Motor neuron (in vitro differentiated cells): ENCODE results near the gene DCAF8L2. TPM values are rescaled to one million over a fixed set of nuclear protein-coding genes. Genes with fewer than 3 reads are reported as not detected.
"Not testable (repeated sequence)": the region's sequence is repeated elsewhere in the genome, so short reads cannot be mapped to it uniquely, and the experiment has no call there.

Source experiments
- ATAC-seq, 8 experiments: fragments of 200-7000 bp; cut with Tn5 transposase; replicated peaks in 6 of 8; 2 replicates each; pipeline ENCODE4 v1.8.0; 2021; ENCODE audit warnings: mild to moderate bottlenecking in 8 of 8, moderate library complexity in 8 of 8
- H3K27ac ChIP-seq, 2 donors: fragments of 250-450 bp; sonication (Bioruptor Pico); 2 replicates each; pipeline ENCODE4 v1.9.0; 2021; ENCODE audit warnings: antibody characterized with exemption in 2 of 2, mild to moderate bottlenecking in 2 of 2, moderate library complexity in 1 of 2
- H3K4me1 ChIP-seq, 2 donors: fragments of 250-450 bp; sonication (Bioruptor Pico); replicated peaks in 1 of 2; 2 replicates each; pipeline ENCODE4 v1.6.1; 2021; ENCODE audit warnings: antibody characterized with exemption in 2 of 2, mild to moderate bottlenecking in 2 of 2, moderate library complexity in 1 of 2
- H3K4me3 ChIP-seq, 5 donors: fragments of 250-450 bp; sonication (Bioruptor Pico); 2 replicates each; pipeline ENCODE4 v1.9.0; 2021; ENCODE audit warnings: antibody characterized with exemption in 5 of 5, mild to moderate bottlenecking in 5 of 5, moderate library complexity in 4 of 5
- WGBS, 10 experiments: fragments of 450-650 bp; shearing (Covaris generic); methylation state at CpG; one replicate each; pipeline ENCODE4 v1.0.0; 2022; 5-methylcytosine and 5-hydroxymethylcytosine counted together
- in situ Hi-C, 9 experiments: fragments of 400-800 bp; cut with MboI; loops; one replicate each; pipeline ENCODE4 v1.15.0; 2021; ENCODE audit warnings: low sequenced_read_pairs in 9 of 9, low pct_unique_long_range_greater_than_20kb in 2 of 9; ENCODE audit not compliant: unreplicated experiment in 9 of 9
- total RNA-seq, 8 experiments: library from RNA; unstranded; fragments of 300-600 nt; gene quantifications; 2 replicates each; pipeline versions ENCODE4 v1.2.3 to v1.2.4, GENCODE V29; 2022

Gene DCAF8L2
- under 1 TPM in 3 of 8 experiments, not detected in 5; 0.05 to 0.24 (median 0.14) TPM for total RNA-seq

DNA sequence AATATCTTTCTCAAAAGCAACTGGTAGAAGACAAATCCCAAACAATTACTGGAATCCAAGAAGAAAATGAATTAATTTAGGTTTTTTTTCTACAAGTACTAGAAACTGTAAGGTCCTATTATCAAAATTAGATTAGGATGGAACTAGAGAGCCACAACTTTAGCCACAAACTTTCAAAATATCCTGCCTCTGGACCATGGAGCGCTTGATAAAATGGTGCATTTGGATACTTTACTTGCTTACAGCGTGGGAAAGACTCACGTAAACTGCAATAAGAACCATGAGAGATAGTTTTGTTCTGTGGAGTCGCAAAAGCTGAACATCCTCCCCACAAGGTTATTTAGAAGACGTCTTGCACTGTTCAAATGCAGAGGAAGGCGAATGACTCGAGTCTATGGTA is at the start of gene DCAF8L2:
TSS of gene DCAF8L2 (plus strand) at position 301 of the 400 bp plus-strand sequence. CDS start 156,552 bp downstream, outside the sequence.
- 0 to 100% (median 48%) methylated on average over 1 to 7 of the region's 7 CpGs; no CpG with 5 or more reads in 2 of the 10 experiments for WGBS, 10 experiments
- no peak within 1 kb of the TSS for H3K4me3 ChIP-seq
- H3K27ac ChIP-seq = no peak within 1 kb of the TSS
- H3K4me1 ChIP-seq = no peaks in the 10 kb centered on the region
- in situ Hi-C loops = no loop called here
- no peak for ATAC-seq

DNA sequence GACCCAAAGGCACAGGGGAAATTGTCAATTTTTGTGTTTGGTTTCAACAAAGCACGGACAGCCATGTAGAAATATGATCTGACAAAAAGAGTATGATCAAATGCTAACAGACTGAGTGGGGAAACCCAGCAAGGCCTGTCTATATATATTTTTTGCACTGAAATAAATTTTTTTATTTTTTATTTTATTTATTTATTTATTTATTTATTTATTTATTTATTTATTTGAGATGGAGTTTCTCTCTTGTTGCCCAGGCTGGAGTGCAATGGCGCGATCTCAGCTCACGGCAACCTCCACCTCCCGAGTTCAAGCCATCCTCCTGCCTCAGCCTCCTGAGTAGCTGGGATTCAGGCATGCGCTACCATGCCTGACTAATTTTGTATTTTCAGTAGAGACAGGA is 49.0 kb upstream of the DCAF8L2 start:
- H3K4me3 ChIP-seq, H3K27ac ChIP-seq, in situ Hi-C loops, ATAC-seq, H3K4me1 ChIP-seq: not testable (repeated sequence)
- 11 to 100% (median 70%) methylated on average over 1 to 6 of the region's 6 CpGs; no CpG with 5 or more reads in 3 of the 10 experiments for WGBS, 10 experiments

DNA sequence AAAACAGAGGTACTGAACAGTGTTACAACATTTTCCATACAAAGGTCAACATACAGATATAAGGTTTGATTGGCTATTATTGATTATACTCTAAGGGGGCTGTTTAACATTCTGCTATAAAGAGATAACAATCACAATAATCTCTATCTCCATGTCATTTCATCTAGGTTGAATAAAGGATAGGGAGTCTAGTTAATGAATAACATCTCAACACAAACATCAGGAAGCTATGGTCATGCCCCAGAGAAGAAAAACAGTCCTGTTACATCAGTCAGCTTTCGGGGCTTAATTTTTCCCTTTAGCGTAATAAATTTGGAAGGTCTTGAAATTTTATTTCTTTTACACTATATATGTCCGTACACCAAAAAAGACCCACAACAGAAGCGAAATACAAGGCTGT is 41.5 kb upstream of the DCAF8L2 start:
- WGBS, 10 experiments = 0 to 100% (median 57%) methylated on average over 1 to 4 of the region's 4 CpGs; no CpG with 5 or more reads in 5 of the 10 experiments
- in situ Hi-C loops = no loop called here
- Histone ChIP-seq H3K4me3 (no peak overlapping the region), H3K4me1 (no peaks in the 10 kb centered on the region), H3K27ac (no peak overlapping the region)
- no peak for ATAC-seq

DNA sequence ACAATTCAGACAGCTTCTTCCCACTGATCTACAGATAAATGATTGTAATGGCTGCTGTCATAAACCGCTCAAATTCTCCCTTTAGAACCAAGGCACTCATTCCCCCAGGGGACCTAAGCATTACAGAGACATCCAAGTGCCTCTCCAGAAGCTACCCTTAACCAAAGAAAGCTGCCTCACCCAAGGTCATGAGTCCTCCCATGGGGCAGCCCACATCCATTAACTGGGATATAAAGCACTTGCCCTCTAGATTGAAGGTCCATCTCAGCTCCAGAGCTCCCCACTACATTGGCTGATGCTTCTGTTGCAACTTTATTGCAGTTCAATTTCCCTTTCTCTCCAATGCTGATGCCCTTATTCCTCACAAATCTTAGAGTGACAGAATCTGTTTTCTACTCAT is 40.5 kb upstream of the DCAF8L2 start:
- peak in 4 of 8 experiments; percentile 24 to 57 (median 44) for ATAC-seq
- in situ Hi-C loops = no loop called here
- WGBS, 10 experiments = 0 to 100% (median 6%) methylated on average over 1 of the region's 1 CpG; no CpG with 5 or more reads in 6 of the 10 experiments
- Histone ChIP-seq H3K4me3 (no peak overlapping the region), H3K27ac (no peak overlapping the region), H3K4me1 (no peaks in the 10 kb centered on the region)

GRCh38 chrX:27555514-27555913 is 34.6 kb upstream of the DCAF8L2 start:
- WGBS, 10 experiments = 0 to 38% methylated on average over 1 to 3 of the region's 3 CpGs; no CpG with 5 or more reads in 8 of the 10 experiments
- no peak overlapping the region for H3K4me3 ChIP-seq
- no peaks in the 10 kb centered on the region for H3K4me1 ChIP-seq
- ATAC-seq = peak in 2 of 8 experiments; percentile 38 to 57
- no peak overlapping the region for H3K27ac ChIP-seq
- in situ Hi-C loops = no loop called here

- 0 to 100% (median 40%) methylated on average over 1 to 2 of the region's 5 CpGs; no CpG with 5 or more reads in 5 of the 10 experiments for WGBS, 10 experiments
- Histone ChIP-seq H3K27ac (no peak overlapping the region), H3K4me1 (no peaks in the 10 kb centered on the region), H3K4me3 (no peak overlapping the region)
- no peak for ATAC-seq
- in situ Hi-C loops = no loop called here
Observed at GRCh38 chrX:27565992-27566391, 24.2 kb upstream of the DCAF8L2 start.

GRCh38 chrX:27571164-27571563 is 19.0 kb upstream of the DCAF8L2 start:
- in situ Hi-C loops = no loop called here
- Histone ChIP-seq H3K27ac (no peak overlapping the region), H3K4me1 (no peaks in the 10 kb centered on the region), H3K4me3 (no peak overlapping the region)
- no peak for ATAC-seq
- WGBS, 10 experiments = 0 to 78% methylated on average over 2 of the region's 2 CpGs; no CpG with 5 or more reads in 8 of the 10 experiments

- no peak overlapping the region for H3K27ac ChIP-seq
- no peak for ATAC-seq
- no peak overlapping the region for H3K4me3 ChIP-seq
- in situ Hi-C loops = no loop called here
- H3K4me1 ChIP-seq = no peaks in the 10 kb centered on the region
Observed at GRCh38 chrX:27575565-27575964, 14.6 kb upstream of the DCAF8L2 start.

GRCh38 chrX:27583976-27584375 is 6.2 kb upstream of the DCAF8L2 start:
- no peak overlapping the region for H3K4me3 ChIP-seq
- H3K4me1 ChIP-seq = no peaks in the 10 kb centered on the region
- in situ Hi-C loops = no loop called here
- ATAC-seq = no peak
- no peak overlapping the region for H3K27ac ChIP-seq
- 0 to 100% (median 66%) methylated on average over 1 of the region's 1 CpG; no CpG with 5 or more reads in 6 of the 10 experiments for WGBS, 10 experiments

DNA sequence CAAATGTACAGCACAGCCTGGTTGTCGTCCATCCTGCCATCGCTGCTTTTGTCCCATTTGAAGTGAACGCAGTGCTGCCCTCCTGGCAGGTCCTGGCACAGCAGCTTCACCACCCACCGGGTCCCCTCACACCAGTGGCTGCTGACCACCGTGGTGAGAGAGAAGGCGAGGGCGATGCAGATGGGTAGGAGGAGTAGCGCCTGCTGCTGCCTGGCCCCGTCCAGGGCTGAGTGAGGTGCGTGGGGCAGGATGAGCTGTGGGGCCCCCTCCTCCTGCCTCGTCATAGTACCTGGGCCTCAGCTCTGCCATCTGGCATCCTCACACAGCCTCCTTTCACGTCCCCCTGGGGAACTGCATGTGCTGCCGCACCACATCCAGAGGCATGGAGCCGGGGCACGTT is 1.8 kb downstream of the DCAF8L2 start:
- in situ Hi-C loops = no loop called here
- Histone ChIP-seq H3K4me3 (no peak overlapping the region), H3K27ac (no peak overlapping the region), H3K4me1 (no peaks in the 10 kb centered on the region)
- 0 to 27% methylated on average over 2 to 4 of the region's 15 CpGs; no CpG with 5 or more reads in 8 of the 10 experiments for WGBS, 10 experiments
- no peak for ATAC-seq

DNA sequence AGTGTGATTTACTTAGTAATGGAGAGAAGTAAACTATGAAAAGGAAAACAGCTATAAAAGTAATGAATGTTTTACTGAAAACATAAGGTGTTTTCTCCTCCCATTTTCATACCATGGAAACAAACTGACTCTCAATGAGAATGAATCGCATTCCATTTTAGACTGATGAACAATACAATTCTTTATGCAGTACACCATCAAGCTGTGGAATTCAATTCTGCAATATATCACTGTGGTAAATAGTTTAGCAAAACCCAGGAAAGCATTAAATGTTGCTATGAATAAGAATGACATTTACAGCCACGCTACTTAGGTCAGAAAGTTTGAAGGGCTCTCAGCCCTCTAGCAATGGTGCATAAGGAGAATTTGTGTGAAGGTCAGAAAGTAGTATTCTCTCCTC is 7.4 kb downstream of the DCAF8L2 start:
- Histone ChIP-seq H3K4me3 (no peak overlapping the region), H3K4me1 (no peaks in the 10 kb centered on the region), H3K27ac (no peak overlapping the region)
- 0 to 100% (median 41%) methylated on average over 1 to 2 of the region's 2 CpGs; no CpG with 5 or more reads in 4 of the 10 experiments for WGBS, 10 experiments
- peak in 3 of 8 experiments; percentile 39 to 85 (median 59) for ATAC-seq
- in situ Hi-C loops = no loop called here

DNA sequence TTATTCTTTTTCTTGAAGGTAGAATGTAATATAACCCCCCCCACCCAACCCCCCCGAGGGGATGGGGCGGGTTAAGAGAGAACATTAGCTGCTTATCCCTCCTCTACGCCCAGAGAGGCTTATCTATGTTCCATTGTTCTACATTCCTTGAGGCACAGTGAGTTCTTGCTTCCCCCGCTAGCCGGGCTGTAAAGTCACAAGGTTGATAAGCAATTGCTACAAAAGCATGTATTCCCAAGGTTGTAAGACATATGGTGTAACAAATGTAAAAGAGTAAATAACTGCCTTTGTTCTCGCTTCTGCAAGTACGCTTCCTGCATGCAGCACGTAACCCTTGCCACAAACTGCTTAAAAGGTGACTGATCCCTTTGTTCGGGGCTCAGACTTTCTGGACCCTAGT is 8.2 kb downstream of the DCAF8L2 start:
- no peaks in the 10 kb centered on the region for H3K4me1 ChIP-seq
- in situ Hi-C loops = no loop called here
- no peak overlapping the region for H3K27ac ChIP-seq
- ATAC-seq = peak in 1 of 8 experiments; percentile 21
- WGBS, 10 experiments = 40 to 77% (median 53%) methylated on average over 1 to 3 of the region's 9 CpGs; no CpG with 5 or more reads in 6 of the 10 experiments
- no peak overlapping the region for H3K4me3 ChIP-seq

DNA sequence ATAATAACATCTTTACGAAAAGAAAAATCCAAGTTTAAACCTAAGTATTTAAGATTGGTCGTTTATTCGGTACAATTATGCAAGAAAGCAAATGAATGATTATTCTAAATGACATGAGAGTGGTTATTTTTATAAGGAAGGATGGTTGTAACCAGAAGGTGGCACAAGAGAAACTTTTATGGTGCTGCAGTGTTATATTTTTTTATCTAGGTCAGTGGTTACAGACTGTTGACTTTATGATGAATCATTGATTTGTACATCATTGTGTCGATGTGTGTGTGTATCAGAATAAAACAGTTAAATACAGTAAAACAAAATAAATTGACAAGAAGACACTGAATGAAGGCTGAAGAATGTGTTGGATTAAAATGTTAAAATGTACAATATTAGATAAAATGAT is 9.8 kb downstream of the DCAF8L2 start:
- Histone ChIP-seq H3K27ac (no peak overlapping the region), H3K4me3 (no peak overlapping the region), H3K4me1 (no peaks in the 10 kb centered on the region)
- in situ Hi-C loops = no loop called here
- whole genome bisulfite sequencing, 10 experiments = 0 to 88% (median 36%) methylated on average over 2 to 4 of the region's 4 CpGs; no CpG with 5 or more reads in 3 of the 10 experiments
- no peak for ATAC-seq

GRCh38 chrX:27600686-27601085 is 10.5 kb downstream of the DCAF8L2 start:
- WGBS, 10 experiments = 0 to 100% (median 67%) methylated on average over 1 of the region's 2 CpGs; no CpG with 5 or more reads in 3 of the 10 experiments
- Histone ChIP-seq H3K27ac (no peak overlapping the region), H3K4me3 (no peak overlapping the region), H3K4me1 (no peaks in the 10 kb centered on the region)
- ATAC-seq = peak in 1 of 8 experiments; percentile 42
- in situ Hi-C loops = no loop called here
